ENCODE results near the gene GTPBP1.

Gene GTPBP1

GRCh38 chr22:38741166-38741565, 35.4 kb downstream of the GTPBP1 start:
- DNase-seq (ENCODE audit: low spot score): no peak

DNA sequence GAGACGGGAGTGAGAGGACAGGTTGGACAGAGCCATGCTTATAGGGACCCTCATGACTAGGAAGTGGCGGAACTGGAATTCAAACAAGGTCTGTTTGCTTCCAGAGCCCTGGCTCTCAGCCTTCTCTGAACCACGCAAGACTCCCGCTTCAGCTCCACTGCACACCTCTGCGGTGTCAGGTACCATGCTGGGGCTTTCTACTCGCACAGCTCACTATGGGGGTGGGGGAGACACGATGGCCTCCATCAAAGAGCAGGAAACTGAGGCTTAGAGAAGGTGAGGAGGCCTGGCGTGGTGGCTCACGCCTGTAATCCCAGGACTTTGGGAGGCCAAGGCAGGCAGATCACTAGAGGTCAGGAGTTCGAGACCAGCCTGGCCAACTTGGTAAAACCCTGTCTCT, 35.8 kb downstream of the GTPBP1 start:
- DNase-seq (ENCODE audit: low spot score): no peak

DNA sequence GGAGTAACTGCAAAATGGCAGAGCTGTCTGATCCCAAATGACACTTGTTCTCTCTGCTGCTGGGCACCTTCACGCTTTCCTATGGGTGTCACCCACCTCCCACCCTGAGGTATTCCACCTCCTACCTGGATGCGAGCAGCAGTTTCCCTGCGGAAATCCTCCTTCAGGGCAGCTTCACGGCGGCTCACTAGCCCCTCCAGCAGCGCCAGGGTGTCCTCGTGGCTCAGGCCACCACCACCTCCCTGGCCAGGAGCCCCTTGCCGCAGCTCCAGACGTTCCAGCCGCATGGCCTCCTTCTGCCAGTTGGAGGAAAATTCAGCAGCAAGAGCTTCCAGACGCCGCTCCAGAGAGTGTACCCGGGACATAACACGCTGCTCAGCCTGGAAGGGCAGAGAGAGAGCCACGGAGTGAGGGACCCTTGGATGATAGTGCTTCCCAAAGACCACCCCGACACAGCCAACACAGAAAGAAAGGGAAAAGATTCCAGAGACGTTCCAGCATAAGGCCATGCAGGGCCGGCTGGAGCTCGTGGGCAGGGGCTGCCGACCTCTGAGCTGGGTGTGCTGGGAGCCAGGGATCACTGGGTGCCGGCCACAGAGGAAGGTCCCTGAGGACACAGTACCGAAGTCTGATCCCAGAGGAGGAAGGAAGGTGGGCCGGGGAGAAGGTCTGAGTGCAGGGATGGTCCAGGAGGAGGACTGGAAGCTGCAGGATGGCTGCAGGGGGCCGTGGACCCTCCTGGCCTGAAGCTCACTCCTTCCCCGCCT, 36.6 kb downstream of the GTPBP1 start:
- DNase-seq (ENCODE audit: low spot score): no peak

DNA sequence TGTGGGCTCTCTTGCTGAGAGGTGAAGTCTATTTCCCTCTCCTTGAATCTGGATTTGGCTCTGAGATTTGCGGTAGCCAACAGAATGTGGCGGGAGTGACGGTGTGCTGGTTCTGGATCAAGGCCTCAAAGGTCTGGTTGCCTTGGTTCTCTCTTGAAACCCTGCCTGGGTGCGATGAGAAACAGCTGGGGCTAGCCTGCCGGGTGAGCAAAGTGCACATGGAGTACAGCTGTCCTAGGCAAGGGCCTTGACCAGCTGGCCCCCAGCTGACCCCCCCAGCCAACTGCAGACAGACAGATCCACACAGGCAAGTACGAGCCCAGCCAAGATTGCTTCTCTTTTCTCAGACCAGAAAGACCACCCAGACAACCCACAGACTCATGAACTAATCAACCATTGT, 39.2 kb downstream of the GTPBP1 start:
- DNase-seq (ENCODE audit: low spot score): no peak

DNA sequence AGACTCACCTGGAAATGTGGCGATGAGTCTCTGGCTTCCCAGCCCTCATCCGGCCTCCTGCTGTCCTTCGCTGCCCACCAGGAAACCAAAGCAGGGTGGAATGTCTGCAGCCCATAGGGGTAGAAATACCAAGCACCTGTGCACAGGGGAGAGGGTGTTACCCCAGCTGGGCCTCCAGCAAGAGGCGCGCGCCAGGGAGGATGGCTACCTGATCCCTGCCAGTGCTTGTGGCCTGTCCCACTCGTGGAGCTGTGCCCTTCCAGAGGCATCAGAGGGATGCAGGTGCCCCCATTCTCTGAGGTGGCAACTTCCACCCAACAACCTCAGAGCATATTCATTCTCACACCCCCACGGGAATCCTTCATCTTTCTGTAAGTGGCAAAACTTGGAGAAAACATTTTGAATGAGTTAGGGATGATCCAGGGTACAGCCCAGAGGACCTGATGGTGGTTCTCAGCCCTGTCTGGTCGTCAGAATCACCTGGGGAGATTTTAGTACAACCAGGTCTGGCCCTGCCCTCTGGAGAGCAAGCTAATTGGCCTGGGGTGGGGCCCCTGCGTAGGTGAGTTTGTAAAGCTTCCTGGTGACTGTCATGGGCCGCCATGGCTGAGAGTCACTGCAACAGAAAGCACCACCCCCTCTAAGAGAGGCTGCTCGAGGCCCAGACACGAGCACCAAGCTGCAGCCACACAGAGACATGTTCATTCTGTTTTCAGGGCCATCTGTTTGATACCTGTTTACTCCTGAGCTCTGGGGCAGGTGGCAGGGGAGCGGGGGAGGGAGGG, 40.1 kb downstream of the GTPBP1 start:
- DNase-seq (ENCODE audit: low spot score): no peak

DNA sequence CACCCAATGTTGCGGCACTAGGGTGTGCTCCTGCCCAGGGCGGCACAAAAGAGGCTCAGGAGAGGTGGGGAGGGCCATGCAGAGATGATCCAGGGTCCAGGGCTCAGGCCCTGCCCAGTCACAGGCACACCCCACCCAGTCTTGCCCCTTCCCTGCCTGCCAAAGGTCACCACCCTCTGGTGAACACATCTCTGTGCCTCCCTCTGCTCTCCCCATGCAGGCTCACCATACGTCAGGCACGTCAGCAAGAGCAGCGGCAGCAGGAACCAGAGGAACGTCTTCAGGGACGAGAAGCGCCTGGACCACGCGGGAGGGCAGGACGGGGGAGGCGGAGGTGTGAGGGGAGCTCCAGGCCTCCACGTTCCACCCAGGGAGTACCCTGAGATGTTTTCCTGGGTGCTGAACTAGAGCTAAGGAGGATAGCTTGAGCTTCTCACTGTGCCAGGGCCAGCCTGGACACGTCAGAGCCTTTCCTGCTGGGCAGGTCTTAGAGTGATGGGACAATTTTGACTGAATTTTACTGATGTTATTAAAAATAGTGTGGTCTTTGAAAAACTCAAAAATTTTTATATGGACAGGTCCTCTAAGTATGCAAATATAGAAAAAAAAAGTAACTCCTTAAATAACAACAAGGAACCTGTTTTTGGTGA, 42.9 kb downstream of the GTPBP1 start:
- DNase-seq (ENCODE audit: low spot score): no peak

- no peak for DNase-seq (ENCODE audit: low spot score)
These were observed 44.4 kb downstream of the GTPBP1 start for GRCh38 chr22:38750104-38750503.

- no peak for DNase-seq (ENCODE audit: low spot score)
These were observed 44.9 kb downstream of the GTPBP1 start for GRCh38 chr22:38750638-38751037.

DNA sequence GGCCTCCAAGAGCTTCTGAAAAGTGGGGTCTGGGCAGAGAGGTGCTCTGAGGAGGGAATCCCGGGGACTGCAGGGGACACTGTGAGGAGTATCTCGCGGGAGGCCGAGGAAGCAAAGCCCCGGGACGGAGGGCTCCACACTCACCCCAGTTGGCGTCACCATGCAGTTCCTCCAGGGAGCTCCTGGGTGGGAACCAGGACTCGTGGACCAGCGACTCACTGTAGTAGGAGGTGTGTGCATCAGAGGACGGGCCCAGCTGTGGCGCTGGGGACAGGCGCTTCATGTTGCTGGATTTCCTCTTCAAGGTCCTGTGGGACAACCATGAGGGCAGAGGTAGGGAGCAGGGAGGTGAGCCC, 45.3 kb downstream of the GTPBP1 start:
- no peak for DNase-seq (ENCODE audit: low spot score)

GRCh38 chr22:38751422-38752346, 45.9 kb downstream of the GTPBP1 start:
- peak; percentile 84 for DNase-seq (ENCODE audit: low spot score)

- DNase-seq (ENCODE audit: low spot score): peak; percentile 30
These were observed 48.4 kb downstream of the GTPBP1 start for GRCh38 chr22:38753948-38754750.

GRCh38 chr22:38754751-38755154, 49.0 kb downstream of the GTPBP1 start:
- peak; percentile 48 for DNase-seq (ENCODE audit: low spot score)

GRCh38 chr22:38755155-38755910, 49.6 kb downstream of the GTPBP1 start:
- peak; percentile 60 for DNase-seq (ENCODE audit: low spot score)

DNA sequence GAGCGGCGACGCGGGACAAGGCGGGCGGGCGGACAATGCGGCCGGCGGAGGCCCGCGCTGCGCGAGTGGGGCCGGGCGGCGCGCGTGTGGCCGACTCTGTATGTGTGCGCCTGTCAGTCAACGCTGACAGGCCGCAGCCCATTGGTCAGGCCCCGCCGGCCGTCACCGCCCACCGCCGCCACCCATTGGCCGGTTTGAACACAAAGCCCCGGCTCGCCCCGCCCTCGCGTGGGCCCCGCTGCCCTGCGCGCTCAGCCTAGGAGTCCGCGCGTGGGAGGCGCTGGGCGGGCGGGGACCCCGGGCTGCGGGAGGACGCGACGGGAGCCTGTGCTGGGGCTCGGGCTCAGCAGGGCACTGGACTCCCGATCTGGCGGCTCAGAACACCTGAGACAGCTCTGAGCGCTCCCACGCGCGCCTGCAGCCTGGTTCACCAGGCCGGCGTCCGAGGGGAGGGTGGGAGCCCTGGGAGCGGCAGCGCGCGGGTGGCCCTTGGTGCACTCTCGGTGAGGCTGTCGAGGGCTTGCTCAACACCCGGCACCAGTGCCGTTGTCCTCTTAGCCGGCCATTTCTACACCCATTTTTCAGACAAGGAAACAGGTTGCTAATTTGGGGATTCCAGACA, 50.3 kb downstream of the GTPBP1 start, which contains the start of gene SUN2:
TSS of gene SUN2 (minus strand) at position 88 of the 622 bp plus-strand sequence. CDS start 3,370 bp downstream, outside the sequence.
- DNase-seq (ENCODE audit: low spot score): peak; percentile 92

DNA sequence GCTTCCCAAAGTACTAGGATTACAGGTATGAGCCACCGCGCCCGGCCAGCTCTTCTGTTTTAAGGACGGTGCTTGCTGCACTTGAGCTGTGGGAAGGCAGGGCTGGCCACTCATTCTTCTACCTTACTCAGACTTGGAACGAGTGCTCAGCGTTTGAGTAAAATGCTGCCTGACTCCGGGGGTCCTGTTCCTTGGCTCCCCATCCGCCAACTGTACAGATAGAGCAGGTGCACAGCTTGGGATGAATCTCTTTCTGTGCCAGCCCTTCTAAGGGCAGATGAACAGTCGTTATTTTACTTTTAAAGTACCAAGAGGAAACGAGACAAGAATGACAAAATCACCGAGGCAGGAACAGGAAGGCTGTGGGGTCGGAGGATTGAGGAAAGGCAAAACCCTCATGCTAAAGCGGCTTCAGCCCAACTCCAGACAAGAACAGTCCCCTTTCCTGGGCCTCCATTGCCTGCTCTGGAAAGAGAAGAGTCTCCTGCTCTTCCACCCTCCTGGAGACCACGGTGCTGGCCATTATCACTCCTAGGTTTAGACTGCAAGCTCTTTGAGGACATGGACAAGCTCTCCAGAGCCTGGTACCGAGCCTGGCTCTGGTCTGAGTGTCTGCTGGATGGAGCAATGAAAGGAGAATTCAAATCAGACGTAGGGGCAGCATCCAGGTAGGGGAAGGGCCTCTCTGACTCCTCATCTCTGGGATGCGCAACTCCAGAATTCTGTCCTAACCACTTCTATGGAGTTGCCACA, 51.1 kb downstream of the GTPBP1 start:
- peak; percentile 62 for DNase-seq (ENCODE audit: low spot score)

DNA sequence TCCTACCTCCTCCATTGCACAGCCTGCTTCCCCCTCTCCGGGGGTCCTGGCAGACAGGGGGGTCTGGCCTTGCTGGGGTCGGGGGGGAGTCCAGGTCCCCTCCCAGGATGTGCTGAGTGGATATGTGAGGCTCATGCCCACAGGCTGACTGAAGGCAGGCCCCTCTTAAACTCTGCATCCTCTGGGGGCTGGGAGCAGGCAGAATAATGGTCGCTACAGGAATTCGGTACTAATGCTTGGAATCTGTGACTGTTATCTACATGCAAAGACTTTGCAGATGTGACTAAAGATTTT, 51.7 kb downstream of the GTPBP1 start:
- no peak for DNase-seq (ENCODE audit: low spot score)

- peak; percentile 35 for DNase-seq (ENCODE audit: low spot score)
These were observed 52.7 kb downstream of the GTPBP1 start for GRCh38 chr22:38758276-38758945.

DNA sequence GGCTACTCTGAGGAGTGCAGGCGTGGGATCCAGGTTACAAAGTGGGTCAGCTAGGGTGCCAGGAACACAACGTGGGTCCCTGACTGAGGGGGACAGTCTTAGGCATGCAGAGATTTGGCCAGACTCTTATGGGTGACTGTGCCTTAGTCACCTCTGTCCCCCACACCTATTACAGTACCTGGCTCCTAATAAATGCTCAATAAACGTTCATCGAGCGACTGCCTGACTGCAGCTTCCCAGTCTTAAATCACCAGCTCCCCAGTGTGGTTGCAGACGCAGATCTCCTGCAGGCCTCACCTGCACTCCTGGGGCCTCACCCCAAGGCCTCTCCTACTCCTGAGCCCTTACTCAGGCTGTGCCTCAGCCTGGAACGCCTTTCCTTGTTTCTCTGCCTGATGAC, 53.3 kb downstream of the GTPBP1 start:
- no peak for DNase-seq (ENCODE audit: low spot score)

Data from activated CD4-positive, alpha-beta T cell treated with anti-CD3 and anti-CD28 coated beads, Interleukin-2, Interleukin-4, amounts not matched to agents 100 ng/mL and 50 ng/mL, durations not matched to agents 16 hours and 8 hours (primary cell).